SK-N-SH treated with all-trans-retinoic acid at 6 μM for 48 hours (cell line): Measurements from ENCODE around the gene L1TD1.

Experiments
- ATAC-seq: fragments of 200-7000 bp; cut with Tn5 transposase; 3 replicates; pipeline ENCODE4 v1.9.1; 2020; ENCODE audit warnings: mild to moderate bottlenecking, moderate library complexity
- ARNTL ChIP-seq: fragments of 450-650 bp; formaldehyde crosslinking; IDR thresholded peaks from 2 replicates; pipeline ENCODE4 v1.5.0; 2020; ENCODE audit warnings: low read depth, mild to moderate bottlenecking, moderate library complexity, borderline replicate concordance
- BACH2 ChIP-seq: fragments of 250-450 bp; sonication (Bioruptor Pico); IDR thresholded peaks from 2 replicates; pipeline ENCODE4 v1.9.0; 2021; ENCODE audit warnings: mild to moderate bottlenecking, borderline replicate concordance
- CREB5 ChIP-seq: fragments of 250-450 bp; sonication (Bioruptor Pico); IDR thresholded peaks from 2 replicates; pipeline ENCODE4 v1.5.1; 2020; ENCODE audit warnings: low read depth, mild to moderate bottlenecking, moderate library complexity
- CSRNP3 ChIP-seq: fragments of 250-450 bp; sonication (Bioruptor Pico); IDR thresholded peaks from 2 replicates; pipeline ENCODE4 v1.5.1; 2021; ENCODE audit warnings: mild to moderate bottlenecking, moderate library complexity
- ESRRG ChIP-seq: fragments of 250-450 bp; sonication (Bioruptor Pico); IDR thresholded peaks from 2 replicates; pipeline ENCODE4 v1.6.1; 2021; ENCODE audit warnings: mild to moderate bottlenecking
- GLIS3 ChIP-seq: fragments of 250-450 bp; sonication (Bioruptor Pico); IDR thresholded peaks from 2 replicates; pipeline ENCODE4 v1.5.0; 2020; ENCODE audit warnings: mild to moderate bottlenecking, moderate library complexity
- ISL1 ChIP-seq: fragments of 250-450 bp; sonication (Bioruptor Pico); IDR thresholded peaks from 2 replicates; pipeline ENCODE4 v2.1.2; 2022; ENCODE audit warnings: mild to moderate bottlenecking, moderate library complexity
- OSR1 ChIP-seq: fragments of 250-450 bp; sonication (Bioruptor Pico); IDR thresholded peaks from 2 replicates; pipeline ENCODE4 v1.8.0; 2022; ENCODE audit warnings: moderate library complexity, mild to moderate bottlenecking, inconsistent platforms
- PATZ1 ChIP-seq: fragments of 250-450 bp; sonication (Bioruptor Pico); IDR thresholded peaks from 2 replicates; pipeline ENCODE4 v1.8.0; 2020; ENCODE audit warnings: mild to moderate bottlenecking, moderate library complexity, borderline replicate concordance
- POU6F1 ChIP-seq: fragments of 250-450 bp; sonication (Bioruptor Pico); IDR thresholded peaks from 2 replicates; pipeline ENCODE4 v1.8.0; 2021; ENCODE audit warnings: low read depth, mild to moderate bottlenecking, moderate library complexity, borderline replicate concordance
- PPARA ChIP-seq: fragments of 250-450 bp; sonication (Bioruptor Pico); IDR thresholded peaks from 2 replicates; pipeline ENCODE4 v1.5.0; 2020; ENCODE audit warnings: mild to moderate bottlenecking, borderline replicate concordance
- RARB ChIP-seq: fragments of 250-450 bp; sonication (Bioruptor Pico); IDR thresholded peaks from 2 replicates; pipeline ENCODE4 v1.8.0; 2021; ENCODE audit warnings: mild to moderate bottlenecking, moderate library complexity
- SNAI2 ChIP-seq: fragments of 250-450 bp; sonication (Bioruptor Pico); IDR thresholded peaks from 2 replicates; pipeline ENCODE4 v1.5.0; 2020; ENCODE audit warnings: mild to moderate bottlenecking, moderate library complexity
- TCF4 ChIP-seq: fragments of 250-450 bp; sonication (Bioruptor Pico); IDR thresholded peaks from 2 replicates; pipeline ENCODE4 v1.8.0; 2021; ENCODE audit warnings: mild to moderate bottlenecking, moderate library complexity, borderline replicate concordance
- TOX ChIP-seq: fragments of 250-450 bp; sonication (Bioruptor Pico); IDR thresholded peaks from 2 replicates; pipeline ENCODE4 v1.8.0; 2021; ENCODE audit warnings: mild to moderate bottlenecking, moderate library complexity, borderline replicate concordance
- TSHZ2 ChIP-seq: fragments of 250-450 bp; sonication (Bioruptor Pico); IDR thresholded peaks from 2 replicates; pipeline ENCODE4 v1.5.0; 2020; ENCODE audit warnings: mild to moderate bottlenecking, moderate library complexity
- ZC3H10 ChIP-seq: fragments of 250-450 bp; sonication (Bioruptor Pico); IDR thresholded peaks from 2 replicates; pipeline ENCODE4 v1.5.1; 2021; ENCODE audit warnings: mild to moderate bottlenecking, moderate library complexity
- ZFP3 ChIP-seq: fragments of 250-450 bp; sonication (Bioruptor Pico); IDR thresholded peaks from 2 replicates; pipeline ENCODE4 v1.5.0; 2020; ENCODE audit warnings: mild to moderate bottlenecking, moderate library complexity
- ZFP30 ChIP-seq: fragments of 450-650 bp; formaldehyde crosslinking; IDR thresholded peaks from 2 replicates; pipeline ENCODE4 v1.5.0; 2022; ENCODE audit warnings: mild to moderate bottlenecking, moderate library complexity
- ZNF565 ChIP-seq: fragments of 450-650 bp; formaldehyde crosslinking; conservative IDR thresholded peaks from 2 replicates; pipeline ENCODE4 v1.5.0; 2020; ENCODE audit warnings: low read depth, mild to moderate bottlenecking, moderate library complexity
- ZNF8 ChIP-seq: fragments of 450-650 bp; formaldehyde crosslinking; IDR thresholded peaks from 2 replicates; pipeline ENCODE4 v1.5.0; 2020; ENCODE audit warnings: mild to moderate bottlenecking, moderate library complexity

L1TD1 gene

GRCh38 chr1:62221171-62221570 lies 26.5 kb downstream of the L1TD1 start:
- ATAC-seq = no peak
- TF ChIP-seq ZC3H10 (CRISPR knock-in tag) (no peak), ZFP3 (CRISPR knock-in tag) (no peak), TOX (CRISPR knock-in tag) (no peak), SNAI2 (no peak), ARNTL (CRISPR knock-in tag) (no peak), ESRRG (CRISPR knock-in tag) (no peak)

- ATAC-seq = no peak
- TF ChIP-seq ARNTL (CRISPR knock-in tag) = no peak
- TF ChIP-seq GLIS3 = no peak
- TF ChIP-seq RARB = no peak
- TF ChIP-seq CSRNP3 (CRISPR knock-in tag) = no peak
- no peak for TF ChIP-seq POU6F1 (CRISPR knock-in tag)
- TF ChIP-seq OSR1 = no peak
- no peak for TF ChIP-seq CREB5 (CRISPR knock-in tag)
- TF ChIP-seq ESRRG (CRISPR knock-in tag) = no peak
- TF ChIP-seq TCF4 (CRISPR knock-in tag) = no peak
- TF ChIP-seq TSHZ2 = no peak
- no peak for TF ChIP-seq ZNF8 (CRISPR knock-in tag)
- TF ChIP-seq SNAI2 = no peak
- TF ChIP-seq PPARA (CRISPR knock-in tag) = no peak
- no peak for TF ChIP-seq ZFP30
- no peak for TF ChIP-seq PATZ1 (CRISPR knock-in tag)
- no peak for TF ChIP-seq ZFP3 (CRISPR knock-in tag)
- no peak for TF ChIP-seq ISL1 (CRISPR knock-in tag)
- TF ChIP-seq, all 23 proteins: peak for 0
Measured at GRCh38 chr1:62222321-62222720, 27.7 kb downstream of the L1TD1 start.

GRCh38 chr1:62224182-62224581 lies 29.5 kb downstream of the L1TD1 start:
- no peak for ATAC-seq
- TF ChIP-seq ZNF565 (CRISPR knock-in tag) (no peak), ZC3H10 (CRISPR knock-in tag) (no peak), CSRNP3 (CRISPR knock-in tag) (no peak), ESRRG (CRISPR knock-in tag) (no peak), ZNF8 (CRISPR knock-in tag) (no peak), BACH2 (CRISPR knock-in tag) (no peak), TOX (CRISPR knock-in tag) (no peak)
